LHCN-M2 (cell line): ENCODE measurements around the gene PRKCE. TPM values are rescaled to one million over a fixed set of nuclear protein-coding genes. Genes with fewer than 3 reads are reported as not detected.
A peak's percentile ranks its signal among the peaks of the same experiment; 100 is the strongest.
"Not testable (repeated sequence)": the region's sequence is repeated elsewhere in the genome, so short reads cannot be mapped to it uniquely, and the experiment has no call there.

ENCODE experiments used
- DNase-seq: peaks from one replicate; pipeline ENCODE4 v3.0.0-alpha.2; 2012; ENCODE audit warnings: low read depth
- total RNA-seq: library from RNA; depleted of rRNA; stranded (reverse); fragments of >200 nt; gene quantifications from 2 replicates; pipeline ENCODE4 v1.2.3, GENCODE V29; 2014

PRKCE gene
- total RNA-seq, 1 experiment from 2014 or later: 6.0 TPM

GRCh38 chr2:45857867-45858520, 206.5 kb downstream of the PRKCE start:
- no peak for DNase-seq

DNA sequence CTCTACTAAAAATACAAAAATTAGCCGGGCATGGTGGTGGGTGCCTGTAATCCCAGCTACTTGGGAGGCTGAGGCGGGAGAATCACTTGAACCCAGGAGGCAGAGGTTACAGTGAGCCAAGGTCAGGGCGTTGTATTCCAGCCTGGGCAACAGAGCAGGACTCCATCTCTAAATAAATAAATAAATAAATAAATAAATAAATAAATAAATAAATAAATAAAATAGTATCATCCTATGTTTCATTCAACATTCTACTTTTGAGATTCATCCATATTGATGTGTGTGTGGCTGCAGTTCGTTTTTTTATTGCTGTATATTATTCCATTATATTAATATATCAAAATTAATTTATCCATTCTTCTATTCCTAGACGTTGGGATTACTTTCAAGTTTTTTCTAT, 207.4 kb downstream of the PRKCE start:
- not testable (repeated sequence) for DNase-seq

DNA sequence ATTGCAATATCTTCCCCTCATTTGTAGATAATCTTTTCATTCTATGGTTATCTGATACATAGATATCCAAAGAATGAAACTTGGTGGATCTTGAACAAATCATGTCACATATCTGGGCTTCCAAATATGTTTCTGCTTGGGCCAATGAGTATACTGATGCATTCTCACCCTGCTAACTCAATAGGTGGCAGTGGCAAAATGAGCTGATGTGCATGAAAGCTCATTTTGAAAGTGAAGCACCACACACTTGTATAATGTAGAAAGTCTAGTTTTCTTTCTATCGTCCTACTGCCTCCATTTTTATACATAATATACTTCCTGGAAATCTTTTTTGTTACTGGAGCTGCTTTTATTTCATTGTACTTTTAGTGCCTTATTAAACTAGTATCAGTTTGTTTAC, 208.2 kb downstream of the PRKCE start:
- no peak for DNase-seq

DNA sequence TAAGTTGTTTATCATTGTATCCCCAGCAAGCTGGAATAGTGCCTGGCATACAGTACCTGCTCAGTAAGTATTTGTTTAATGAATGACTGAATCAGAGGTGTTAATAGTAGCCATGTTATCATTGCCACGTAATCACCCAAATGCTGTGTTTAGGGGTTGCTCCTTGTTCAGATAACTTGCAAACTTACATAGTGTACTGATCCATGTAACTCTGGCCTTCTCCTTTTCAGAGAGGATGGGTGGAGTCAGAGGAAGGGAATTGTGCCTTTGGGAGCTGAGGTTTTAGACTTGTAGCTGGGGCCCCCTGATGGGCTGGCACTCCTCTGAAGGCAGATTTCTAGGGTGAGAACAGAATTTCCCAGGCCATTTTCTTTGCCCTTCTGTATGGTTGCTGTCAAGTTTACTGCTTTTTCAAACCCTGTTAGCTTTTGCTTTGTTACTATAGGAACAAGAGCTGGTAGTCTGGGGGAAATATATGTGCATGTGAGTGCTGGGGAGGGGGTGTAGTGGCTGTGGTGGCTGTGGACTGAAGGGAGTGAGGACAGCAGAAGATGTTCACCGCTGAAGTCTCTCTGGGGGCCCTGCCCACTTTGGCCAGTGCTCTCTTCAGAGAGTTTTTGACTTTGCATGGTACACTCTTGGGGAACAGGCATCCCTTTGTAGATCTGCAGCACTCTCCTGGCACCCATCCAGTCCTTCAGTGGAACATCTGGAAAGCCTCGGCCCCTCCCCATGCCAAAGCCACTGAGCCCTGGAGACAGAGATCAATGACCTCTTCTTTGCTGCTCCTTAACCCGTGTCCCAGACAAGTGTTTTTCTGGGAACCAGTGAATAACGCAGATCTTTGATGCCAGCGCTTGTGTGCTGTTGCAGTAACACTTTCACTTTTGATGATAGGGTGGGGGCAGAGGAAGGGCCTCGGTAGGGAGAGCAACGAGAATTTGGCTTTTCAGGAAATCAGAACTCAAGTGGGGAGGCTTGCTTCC, 209.0 kb downstream of the PRKCE start:
- peak; percentile 49 for DNase-seq

GRCh38 chr2:45862843-45863242, 211.4 kb downstream of the PRKCE start:
- DNase-seq: no peak

- DNase-seq: no peak
Measured at GRCh38 chr2:45864121-45864520, 212.6 kb downstream of the PRKCE start.

- DNase-seq: no peak
Measured at GRCh38 chr2:45867349-45867748, 215.9 kb downstream of the PRKCE start.

- no peak for DNase-seq
Measured at GRCh38 chr2:45867800-45868199, 216.3 kb downstream of the PRKCE start.

GRCh38 chr2:45869165-45869501, 217.7 kb downstream of the PRKCE start:
- peak; percentile 64 for DNase-seq

- no peak for DNase-seq
Measured at GRCh38 chr2:45871025-45871424, 219.6 kb downstream of the PRKCE start.

- no peak for DNase-seq
Measured at GRCh38 chr2:45871541-45871940, 220.1 kb downstream of the PRKCE start.

- peak; percentile 71 for DNase-seq
Measured at GRCh38 chr2:45872211-45872610, 220.7 kb downstream of the PRKCE start.

GRCh38 chr2:45874344-45874743, 222.9 kb downstream of the PRKCE start:
- DNase-seq: no peak

- no peak for DNase-seq
Measured at GRCh38 chr2:45876611-45877010, 225.1 kb downstream of the PRKCE start.

- DNase-seq: no peak
Measured at GRCh38 chr2:45879406-45879805, 227.9 kb downstream of the PRKCE start.

GRCh38 chr2:45879936-45880335, 228.5 kb downstream of the PRKCE start:
- no peak for DNase-seq

DNA sequence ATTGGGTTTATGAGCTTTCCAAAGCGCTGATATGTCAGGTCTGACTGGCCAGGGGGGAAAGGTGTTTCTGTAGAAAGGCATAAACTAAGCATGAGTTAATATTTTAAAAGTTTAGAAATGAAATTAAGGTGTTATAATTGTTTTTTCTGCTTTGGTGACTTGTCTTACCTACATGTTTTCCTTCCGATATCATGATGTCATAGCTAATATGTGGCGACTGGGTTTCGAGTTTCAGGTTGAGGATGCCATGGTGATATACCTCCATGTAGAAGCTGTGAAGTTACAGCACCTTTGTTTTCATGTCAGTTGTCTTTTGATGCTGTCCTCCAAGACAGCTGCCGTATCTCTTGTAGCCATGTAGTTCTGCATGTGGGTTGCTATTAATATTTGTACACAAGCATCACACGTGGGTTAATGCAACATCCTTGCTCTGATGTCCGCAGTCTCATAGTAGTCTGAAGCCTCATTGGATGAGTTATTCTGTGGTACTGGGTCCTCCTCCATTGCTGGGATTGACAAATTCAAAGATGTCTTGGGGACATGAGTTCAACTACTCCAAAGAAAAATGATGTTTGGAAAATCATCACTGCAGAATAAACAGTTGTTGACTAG, 230.6 kb downstream of the PRKCE start:
- DNase-seq: no peak

- no peak for DNase-seq
Measured at GRCh38 chr2:45882707-45883602, 231.5 kb downstream of the PRKCE start.

DNA sequence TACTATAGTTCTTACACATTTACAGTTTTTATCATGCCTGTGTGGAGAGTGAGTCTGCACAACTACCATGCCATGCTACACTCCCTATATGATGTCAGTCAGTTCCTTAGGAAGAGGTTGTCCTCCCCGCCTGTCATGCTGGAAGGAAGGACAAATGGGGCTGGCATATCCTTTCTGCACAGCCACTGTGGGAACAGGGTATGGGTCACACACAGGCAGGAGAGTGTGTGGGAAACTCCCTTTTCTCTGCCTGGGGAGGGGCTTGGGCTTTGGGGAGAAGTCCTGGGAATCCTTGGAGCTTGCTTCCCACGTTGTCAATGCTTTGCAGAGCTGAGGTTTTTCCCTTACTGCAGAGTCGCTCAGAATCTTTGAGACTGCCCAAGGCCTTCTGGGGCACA, 232.1 kb downstream of the PRKCE start:
- no peak for DNase-seq

- DNase-seq: no peak
Measured at GRCh38 chr2:45884126-45884525, 232.7 kb downstream of the PRKCE start.

DNA sequence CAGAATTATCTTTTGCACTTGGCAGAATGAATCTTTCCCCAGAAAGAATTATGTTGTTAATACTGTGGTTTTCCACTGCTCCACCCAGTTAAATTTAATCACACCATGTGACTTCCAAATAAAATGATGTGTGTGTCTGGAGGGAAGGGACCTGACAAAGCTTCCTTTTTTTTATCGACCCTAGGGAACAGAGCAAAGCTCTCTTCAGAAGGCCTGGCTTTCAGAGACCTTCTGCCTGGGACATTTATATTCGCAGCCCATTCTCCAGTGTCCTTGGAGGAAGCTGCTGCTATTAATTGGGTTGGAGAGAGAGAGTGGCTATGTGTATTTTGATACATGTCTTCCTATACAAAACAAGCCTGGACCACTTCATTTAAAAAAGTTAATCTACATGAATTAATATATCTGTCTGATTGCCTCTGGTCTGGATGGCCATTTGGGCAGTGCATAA, 233.7 kb downstream of the PRKCE start:
- DNase-seq: no peak
